K562 (cell line): ENCODE data around the gene TMEM187. TPM values are rescaled to one million over a fixed set of nuclear protein-coding genes. Genes with fewer than 3 reads are reported as not detected.

Experiments used
- CBFA2T2 ChIP-seq: fragments of 450-650 bp; conservative IDR thresholded peaks from 2 replicates; pipeline ENCODE4 v1.6.1; 2017; ENCODE audit warnings: mild to moderate bottlenecking
- DACH1 ChIP-seq: fragments of 450-650 bp; IDR thresholded peaks from 2 replicates; pipeline ENCODE4 v1.6.1; 2018; ENCODE audit not compliant: partially characterized antibody
- EGR1 ChIP-seq: fragments of 450-650 bp; conservative IDR thresholded peaks from 2 replicates; pipeline ENCODE4 v1.6.1; 2017; ENCODE audit warnings: mild to moderate bottlenecking
- EZH2 ChIP-seq: IDR thresholded peaks from 2 replicates; pipeline ENCODE4 v1.6.1; 2012; ENCODE audit warnings: low read depth, mild to moderate bottlenecking, inconsistent platforms, low read length, borderline replicate concordance
- GTF2A2 ChIP-seq: IDR thresholded peaks from 2 replicates; pipeline ENCODE4 v1.6.1; 2016; ENCODE audit warnings: mild to moderate bottlenecking, missing genetic modification characterization, missing compliant biosample characterization
- KAT7 ChIP-seq: sonication (generic); formaldehyde crosslinking; IDR thresholded peaks from 2 replicates; pipeline ENCODE4 v1.8.0; 2022; ENCODE audit warnings: missing genetic modification reagents, mild to moderate bottlenecking, borderline replicate concordance
- MCM7 ChIP-seq, 2 experiments: fragments of 450-650 bp; IDR thresholded peaks; 2 replicates each; pipeline ENCODE4 v1.6.1; 2016 to 2018
- MYC ChIP-seq, 2 experiments: fragments of 250-450 bp in 1 of 2; sonication (Bioruptor Pico) in 1 of 2; IDR thresholded peaks; 2 replicates each; pipeline versions ENCODE4 v1.5.1 to v1.6.1; 2012 to 2021; ENCODE audit warnings: low read depth in 2 of 2, borderline replicate concordance in 1 of 2, improper control_type of control experiment in 1 of 2, low read length in 1 of 2, mild to moderate bottlenecking in 1 of 2, moderate library complexity in 1 of 2
- NCOA1 ChIP-seq: fragments of 450-650 bp; IDR thresholded peaks from 2 replicates; pipeline ENCODE4 v1.6.1; 2016; ENCODE audit warnings: low read depth
- NR4A1 ChIP-seq, 2 experiments: fragments of 250-450 bp in 1 of 2; fragments of 450-650 bp in 1 of 2; sonication (Bioruptor Pico) in 1 of 2; IDR thresholded peaks; 2 replicates each; pipeline versions ENCODE4 v1.4.0 to v1.6.1; 2016 to 2020; ENCODE audit warnings: mild to moderate bottlenecking in 2 of 2, missing compliant biosample characterization in 1 of 2, missing genetic modification characterization in 1 of 2, moderate library complexity in 1 of 2
- PML ChIP-seq: IDR thresholded peaks from 2 replicates; pipeline ENCODE4 v1.6.1; 2012; ENCODE audit warnings: low read length, inconsistent platforms
- PTTG1 ChIP-seq: fragments of 450-650 bp; IDR thresholded peaks from 2 replicates; pipeline ENCODE4 v1.6.1; 2016; ENCODE audit warnings: low read depth, mild to moderate bottlenecking, missing genetic modification characterization, missing compliant biosample characterization
- SIRT6 ChIP-seq: IDR thresholded peaks from one replicate; pipeline ENCODE4 v1.6.1; 2012; ENCODE audit warnings: low read depth, mild to moderate bottlenecking, control low read depth, inconsistent platforms, low read length, moderate library complexity
- TAL1 ChIP-seq: fragments of 450-650 bp; IDR thresholded peaks from 2 replicates; pipeline ENCODE4 v1.6.1; 2016; ENCODE audit warnings: mild to moderate bottlenecking
- ZFP1 ChIP-seq: fragments of 450-650 bp; formaldehyde crosslinking; IDR thresholded peaks from 2 replicates; pipeline ENCODE4 v1.4.0; 2020; ENCODE audit warnings: mild to moderate bottlenecking, mixed read lengths
- ZNF282 ChIP-seq: sonication (generic); formaldehyde crosslinking; IDR thresholded peaks from 2 replicates; pipeline ENCODE4 v1.8.1; 2023; ENCODE audit warnings: missing genetic modification reagents
- ZZZ3 ChIP-seq: fragments of 450-650 bp; IDR thresholded peaks from 2 replicates; pipeline ENCODE4 v1.6.1; 2016; ENCODE audit warnings: antibody characterized with exemption, mild to moderate bottlenecking, moderate library complexity
- polyA plus RNA-seq, 8 experiments: library from polyadenylated mRNA; depleted of rRNA in 4 of 8; stranded (reverse) in 5 of 8; unstranded in 3 of 8; fragments of >200 nt; fragmentation: Nextera tagmentation in 2 of 8; fragmentation: Illumina TruSeq in 1 of 8; extraction: Ambion mirVana in 2 of 8; extraction: Trizol in 1 of 8; gene quantifications; 2 replicates each; pipeline versions ENCODE4 v1.2.1 to v1.2.3, GENCODE V29; 2011 to 2014; ENCODE audit warnings: inconsistent platforms in 1 of 8, missing spikeins in 1 of 8
- total RNA-seq, 7 experiments: library from RNA; depleted of rRNA in 6 of 7; stranded (reverse); fragments of >200 nt in 6 of 7; fragmentation: Illumina TruSeq in 2 of 7; extraction: Trizol in 2 of 7; gene quantifications; 2 replicates each; pipeline versions ENCODE4 v1.2.1 to v1.2.3, GENCODE V29; 2011 to 2021; ENCODE audit warnings: low replicate concordance in 1 of 7
- TF ChIP-seq, protein P1 (sequence below): IDR thresholded peaks from 3 replicates; pipeline ENCODE4 v1.6.1; 2011; ENCODE audit warnings: borderline replicate concordance, mild to moderate bottlenecking; ENCODE audit not compliant: insufficient read length, insufficient read depth
- TF ChIP-seq, protein P2 (sequence below): fragments of 250-450 bp; sonication (Bioruptor Pico); IDR thresholded peaks from 2 replicates; pipeline ENCODE4 v1.6.1; 2021; ENCODE audit warnings: mild to moderate bottlenecking
- TF ChIP-seq, protein P3 (sequence below): IDR thresholded peaks from 2 replicates; pipeline ENCODE4 v1.6.1; 2014; ENCODE audit warnings: antibody characterized with exemption
- TF ChIP-seq, protein P4 (sequence below): fragments of 450-650 bp; IDR thresholded peaks from 2 replicates; pipeline ENCODE4 v1.6.1; 2016; ENCODE audit warnings: missing biosample characterization, missing genetic modification characterization
- TF ChIP-seq, protein P5 (sequence below): sonication (generic); formaldehyde crosslinking; IDR thresholded peaks from 2 replicates; pipeline ENCODE4 v1.9.0; 2022; ENCODE audit warnings: mild to moderate bottlenecking, missing genetic modification reagents

TMEM187 gene
- total and polyA plus RNA-seq, 9 of the 15 experiments (the other 6 are each of a cell fraction or from before 2014, with no cell fraction given): 0.13 to 6.4 (median 1.6) TPM

DNA sequence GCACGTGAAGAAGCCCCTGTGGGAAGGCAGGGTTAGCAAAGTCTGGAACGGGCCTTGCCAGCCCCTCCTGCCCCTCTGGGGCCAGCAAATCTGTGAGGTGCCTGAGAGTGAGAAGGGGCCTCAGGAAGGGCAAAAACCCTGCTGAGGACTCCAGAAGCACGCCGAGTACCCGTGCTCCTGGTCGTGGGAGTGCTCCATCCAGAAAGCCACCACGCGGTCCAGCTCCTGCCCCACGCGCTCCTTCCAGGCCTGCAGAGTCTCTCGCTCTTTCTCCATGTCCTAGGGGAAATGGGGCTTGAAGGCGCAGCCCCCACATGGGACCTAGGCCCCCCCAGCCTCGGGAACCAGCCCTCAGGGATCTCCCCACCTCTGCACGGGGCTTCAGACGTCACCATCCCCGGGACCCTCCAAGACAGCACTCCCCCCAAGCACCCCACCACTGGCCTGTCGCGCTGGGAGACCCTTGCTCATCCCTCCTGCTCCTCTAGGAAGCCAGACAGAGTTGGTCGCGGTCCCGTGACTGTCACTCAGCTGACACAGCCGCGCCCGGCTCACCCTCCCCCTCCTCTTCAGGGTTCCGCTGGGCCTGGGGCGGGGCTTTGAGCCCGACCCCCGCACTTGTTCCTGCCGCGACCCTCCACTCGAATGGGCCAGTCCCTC, 28.3 kb upstream of the TMEM187 start, which contains the start of gene RENBP (continued):
- peak; percentile 76 for TF ChIP-seq EGR1
- 0 out of 2 replicates have a peak, but pooled peaks have one; percentile 42 for TF ChIP-seq CBFA2T2
- TF ChIP-seq, protein P1, sequence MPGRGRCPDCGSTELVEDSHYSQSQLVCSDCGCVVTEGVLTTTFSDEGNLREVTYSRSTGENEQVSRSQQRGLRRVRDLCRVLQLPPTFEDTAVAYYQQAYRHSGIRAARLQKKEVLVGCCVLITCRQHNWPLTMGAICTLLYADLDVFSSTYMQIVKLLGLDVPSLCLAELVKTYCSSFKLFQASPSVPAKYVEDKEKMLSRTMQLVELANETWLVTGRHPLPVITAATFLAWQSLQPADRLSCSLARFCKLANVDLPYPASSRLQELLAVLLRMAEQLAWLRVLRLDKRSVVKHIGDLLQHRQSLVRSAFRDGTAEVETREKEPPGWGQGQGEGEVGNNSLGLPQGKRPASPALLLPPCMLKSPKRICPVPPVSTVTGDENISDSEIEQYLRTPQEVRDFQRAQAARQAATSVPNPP: no peak
- TF ChIP-seq, protein P2, sequence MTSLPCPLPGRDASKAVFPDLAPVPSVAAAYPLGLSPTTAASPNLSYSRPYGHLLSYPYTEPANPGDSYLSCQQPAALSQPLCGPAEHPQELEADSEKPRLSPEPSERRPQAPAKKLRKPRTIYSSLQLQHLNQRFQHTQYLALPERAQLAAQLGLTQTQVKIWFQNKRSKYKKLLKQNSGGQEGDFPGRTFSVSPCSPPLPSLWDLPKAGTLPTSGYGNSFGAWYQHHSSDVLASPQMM (CRISPR knock-in tag): no peak
- TF ChIP-seq EZH2: no peak
- no peak for TF ChIP-seq SIRT6
- TF ChIP-seq MCM7 (IDR thresholded peaks at IDR 0.05): no peak
- TF ChIP-seq PML: no peak
- no peak for TF ChIP-seq ZNF282
- no peak for TF ChIP-seq GTF2A2 (tag)
- TF ChIP-seq NCOA1: no peak
- no peak for TF ChIP-seq ZZZ3
- no peak for TF ChIP-seq TAL1
- peak; percentile 64 for TF ChIP-seq DACH1
- no peak for TF ChIP-seq NR4A1 (CRISPR knock-in tag; IDR thresholded peaks at IDR 0.05)
- no peak for TF ChIP-seq NR4A1 (tag; IDR thresholded peaks at IDR 0.05)
- TF ChIP-seq KAT7 (CRISPR knock-in tag): no peak
- no peak for TF ChIP-seq ZFP1
- no peak for TF ChIP-seq PTTG1 (tag)
- TF ChIP-seq, protein P3, sequence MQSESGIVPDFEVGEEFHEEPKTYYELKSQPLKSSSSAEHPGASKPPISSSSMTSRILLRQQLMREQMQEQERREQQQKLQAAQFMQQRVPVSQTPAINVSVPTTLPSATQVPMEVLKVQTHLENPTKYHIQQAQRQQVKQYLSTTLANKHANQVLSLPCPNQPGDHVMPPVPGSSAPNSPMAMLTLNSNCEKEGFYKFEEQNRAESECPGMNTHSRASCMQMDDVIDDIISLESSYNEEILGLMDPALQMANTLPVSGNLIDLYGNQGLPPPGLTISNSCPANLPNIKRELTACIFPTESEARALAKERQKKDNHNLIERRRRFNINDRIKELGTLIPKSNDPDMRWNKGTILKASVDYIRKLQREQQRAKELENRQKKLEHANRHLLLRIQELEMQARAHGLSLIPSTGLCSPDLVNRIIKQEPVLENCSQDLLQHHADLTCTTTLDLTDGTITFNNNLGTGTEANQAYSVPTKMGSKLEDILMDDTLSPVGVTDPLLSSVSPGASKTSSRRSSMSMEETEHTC: peak; percentile 71; the same call in 1 of the 2 replicates
- TF ChIP-seq MYC (IDR thresholded peaks at IDR 0.05; ENCODE audit: low read depth, low read length): peak; percentile 28; the same call in 1 of the 2 replicates
- 0 out of 2 replicates have a peak, but pooled peaks have one; percentile 41 for TF ChIP-seq MYC (CRISPR knock-in tag; IDR thresholded peaks at IDR 0.05; ENCODE audit: borderline replicate concordance, low read depth)
- TF ChIP-seq, protein P4, sequence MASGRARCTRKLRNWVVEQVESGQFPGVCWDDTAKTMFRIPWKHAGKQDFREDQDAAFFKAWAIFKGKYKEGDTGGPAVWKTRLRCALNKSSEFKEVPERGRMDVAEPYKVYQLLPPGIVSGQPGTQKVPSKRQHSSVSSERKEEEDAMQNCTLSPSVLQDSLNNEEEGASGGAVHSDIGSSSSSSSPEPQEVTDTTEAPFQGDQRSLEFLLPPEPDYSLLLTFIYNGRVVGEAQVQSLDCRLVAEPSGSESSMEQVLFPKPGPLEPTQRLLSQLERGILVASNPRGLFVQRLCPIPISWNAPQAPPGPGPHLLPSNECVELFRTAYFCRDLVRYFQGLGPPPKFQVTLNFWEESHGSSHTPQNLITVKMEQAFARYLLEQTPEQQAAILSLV (tag): no peak
- TF ChIP-seq, protein P5, sequence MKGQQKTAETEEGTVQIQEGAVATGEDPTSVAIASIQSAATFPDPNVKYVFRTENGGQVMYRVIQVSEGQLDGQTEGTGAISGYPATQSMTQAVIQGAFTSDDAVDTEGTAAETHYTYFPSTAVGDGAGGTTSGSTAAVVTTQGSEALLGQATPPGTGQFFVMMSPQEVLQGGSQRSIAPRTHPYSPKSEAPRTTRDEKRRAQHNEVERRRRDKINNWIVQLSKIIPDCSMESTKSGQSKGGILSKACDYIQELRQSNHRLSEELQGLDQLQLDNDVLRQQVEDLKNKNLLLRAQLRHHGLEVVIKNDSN (CRISPR knock-in tag): peak; percentile 66
